ENCODE measurements around the gene ZBTB6.
A peak's percentile ranks its signal among the peaks of the same experiment; 100 is the strongest.

Gene ZBTB6, protein sequence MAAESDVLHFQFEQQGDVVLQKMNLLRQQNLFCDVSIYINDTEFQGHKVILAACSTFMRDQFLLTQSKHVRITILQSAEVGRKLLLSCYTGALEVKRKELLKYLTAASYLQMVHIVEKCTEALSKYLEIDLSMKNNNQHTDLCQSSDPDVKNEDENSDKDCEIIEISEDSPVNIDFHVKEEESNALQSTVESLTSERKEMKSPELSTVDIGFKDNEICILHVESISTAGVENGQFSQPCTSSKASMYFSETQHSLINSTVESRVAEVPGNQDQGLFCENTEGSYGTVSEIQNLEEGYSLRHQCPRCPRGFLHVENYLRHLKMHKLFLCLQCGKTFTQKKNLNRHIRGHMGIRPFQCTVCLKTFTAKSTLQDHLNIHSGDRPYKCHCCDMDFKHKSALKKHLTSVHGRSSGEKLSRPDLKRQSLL

DNA sequence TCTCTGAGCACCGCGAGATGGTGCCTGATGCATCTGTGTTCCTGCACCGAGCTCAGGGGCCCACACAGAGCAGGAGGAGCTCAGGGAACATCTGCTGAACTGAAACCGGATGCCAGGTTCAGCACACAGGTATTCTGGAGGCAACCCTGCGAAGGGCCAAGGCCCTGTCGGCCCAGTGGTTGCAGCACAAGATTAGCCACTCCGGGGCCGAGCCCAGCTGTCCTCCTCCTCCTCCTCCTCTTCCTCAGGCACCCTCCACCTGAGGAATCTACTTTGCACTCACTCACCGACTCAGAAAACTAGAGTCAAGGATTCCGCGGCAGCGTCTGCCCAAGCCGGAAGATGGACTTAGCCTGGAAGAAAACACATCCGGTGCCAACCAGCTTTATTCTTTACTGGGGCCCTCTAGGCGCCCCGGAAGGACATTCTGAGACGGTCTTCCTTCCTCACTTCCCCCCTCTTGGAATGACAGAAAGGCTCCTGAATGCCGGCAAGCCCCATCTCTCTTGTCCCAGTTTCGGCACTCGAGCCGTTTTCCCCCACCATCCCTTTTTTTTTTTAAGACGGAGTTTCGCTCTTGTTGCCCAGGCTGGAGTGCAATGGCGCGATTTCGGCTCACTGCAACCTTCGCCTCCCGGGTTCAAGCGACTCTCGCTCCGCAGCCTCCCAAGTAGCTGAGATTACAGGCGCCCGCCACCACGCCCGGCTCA lies at the start of gene ZBTB6:
Gene ZBTB6, minus strand, starts transcription at position 360 of the 710 bp plus-strand sequence. CDS start 1,251 bp downstream, outside the sequence.
- peak; percentile 83 for DNase-seq

DNA sequence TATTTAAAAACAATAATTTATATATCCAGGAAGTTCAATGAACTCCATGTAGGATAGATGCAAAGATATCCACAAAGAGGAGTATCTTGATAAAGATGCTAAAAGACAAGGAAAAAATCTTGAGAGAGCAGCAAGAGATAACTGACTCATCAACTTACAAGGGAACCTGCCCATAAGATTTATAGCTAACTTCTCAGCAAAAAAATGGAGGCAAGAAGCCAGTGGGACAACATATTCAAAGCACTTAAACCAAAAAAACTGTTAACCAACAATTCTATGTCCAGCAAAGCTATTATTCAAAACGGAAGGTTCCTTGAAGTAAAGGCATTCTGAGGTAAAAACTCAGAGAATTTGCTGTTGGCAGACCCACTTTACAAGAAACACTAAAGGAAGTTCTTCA lies 48.0 kb upstream of the ZBTB6 start:
- DNase-seq = no peak

DNA sequence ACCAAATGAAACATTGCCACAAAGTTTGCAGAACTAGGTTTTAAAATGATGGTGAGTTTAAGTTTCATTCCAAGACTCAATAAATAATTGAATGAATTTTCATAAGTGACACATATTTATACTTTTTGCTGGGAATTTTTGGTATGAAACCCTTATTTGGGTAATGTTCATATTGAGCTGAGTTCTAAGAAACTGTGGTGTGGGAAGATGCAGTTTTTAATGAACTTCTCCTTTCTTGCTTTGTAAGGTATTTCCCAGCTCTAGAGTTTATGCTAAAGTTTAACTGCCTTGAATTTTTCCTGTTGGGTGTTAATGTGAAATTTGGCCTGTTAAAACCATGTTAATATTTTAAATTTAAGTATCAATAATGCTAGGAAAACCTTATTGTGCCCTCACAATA lies 42.8 kb upstream of the ZBTB6 start:
- DNase-seq = no peak

DNA sequence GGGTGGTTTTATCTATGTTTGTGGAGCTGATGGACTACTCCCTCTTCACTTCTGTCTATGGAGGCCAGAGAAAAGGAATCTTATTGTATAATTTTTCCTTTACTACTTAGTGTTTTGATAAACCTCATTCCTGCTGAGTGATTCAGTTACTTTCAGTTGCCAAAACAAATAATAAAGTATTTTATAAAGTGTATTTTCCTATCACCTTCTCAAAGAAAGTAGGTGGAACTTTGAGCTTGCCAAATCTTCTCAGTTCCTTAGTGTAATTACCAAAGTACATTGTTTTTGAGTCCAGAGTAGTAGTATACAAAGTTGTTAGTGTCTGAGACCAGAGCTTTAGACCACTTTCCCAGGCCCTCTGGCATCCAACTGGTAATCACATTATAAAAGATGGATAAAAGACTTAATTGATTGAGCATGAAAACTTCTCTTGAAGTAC lies 41.1 kb upstream of the ZBTB6 start:
- DNase-seq = no peak

DNA sequence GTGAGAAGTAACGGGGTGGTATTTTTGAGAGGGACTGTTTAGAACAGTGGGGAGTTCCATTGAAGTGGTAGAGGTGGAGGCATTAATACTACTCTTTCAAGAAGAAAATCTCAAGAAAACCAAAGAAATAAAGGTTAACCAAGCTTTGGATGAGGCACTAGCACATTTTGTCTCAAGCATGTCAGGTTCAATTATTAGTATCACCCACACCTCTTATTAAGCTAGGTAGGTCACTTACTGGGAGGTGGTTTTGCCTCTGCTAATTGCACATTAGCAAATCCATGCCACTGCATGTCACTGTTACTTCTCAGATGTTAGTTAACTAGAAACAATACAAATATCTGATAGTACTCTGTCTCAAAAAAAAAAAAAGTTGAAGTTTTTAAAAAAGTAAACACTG lies 37.9 kb upstream of the ZBTB6 start:
- DNase-seq = no peak

DNA sequence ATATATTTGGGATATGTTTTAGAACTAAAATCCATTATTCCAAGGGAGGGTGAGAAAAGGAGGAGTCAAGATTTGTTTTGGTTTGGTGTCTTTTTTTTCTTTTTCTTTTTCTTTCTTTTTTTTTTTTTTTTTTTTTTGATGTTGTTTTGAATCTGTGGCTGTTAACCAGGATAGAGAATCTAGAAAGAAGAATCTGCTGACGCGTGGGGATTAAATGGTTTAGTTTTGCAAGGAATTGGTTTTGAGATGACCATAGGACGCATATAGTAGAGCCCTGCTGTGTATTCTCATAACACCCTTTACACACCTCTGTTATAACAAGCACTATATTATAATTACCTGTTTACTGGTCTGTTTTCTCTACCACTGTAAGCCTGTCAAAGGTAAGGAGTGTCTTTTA lies 37.1 kb upstream of the ZBTB6 start:
- DNase-seq = no peak

DNA sequence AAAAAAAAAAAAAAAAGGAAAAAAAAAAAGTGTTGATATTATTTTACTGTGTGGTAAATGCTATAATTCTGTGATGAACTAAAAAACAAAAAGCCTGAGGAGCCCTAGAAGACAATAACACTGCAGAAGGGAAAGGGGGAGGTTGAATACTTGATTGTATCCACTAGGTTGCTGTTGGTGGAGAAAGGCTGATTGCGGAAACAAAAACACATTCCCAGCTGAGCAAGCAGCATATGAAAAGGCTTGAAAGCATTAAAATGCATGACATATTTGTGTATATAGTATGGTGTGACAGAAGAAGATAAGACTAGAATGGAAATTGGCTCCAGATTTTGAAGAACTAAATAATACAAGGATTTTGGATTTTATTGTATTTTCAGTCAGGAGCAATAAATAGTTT lies 36.6 kb upstream of the ZBTB6 start:
- DNase-seq = no peak

DNA sequence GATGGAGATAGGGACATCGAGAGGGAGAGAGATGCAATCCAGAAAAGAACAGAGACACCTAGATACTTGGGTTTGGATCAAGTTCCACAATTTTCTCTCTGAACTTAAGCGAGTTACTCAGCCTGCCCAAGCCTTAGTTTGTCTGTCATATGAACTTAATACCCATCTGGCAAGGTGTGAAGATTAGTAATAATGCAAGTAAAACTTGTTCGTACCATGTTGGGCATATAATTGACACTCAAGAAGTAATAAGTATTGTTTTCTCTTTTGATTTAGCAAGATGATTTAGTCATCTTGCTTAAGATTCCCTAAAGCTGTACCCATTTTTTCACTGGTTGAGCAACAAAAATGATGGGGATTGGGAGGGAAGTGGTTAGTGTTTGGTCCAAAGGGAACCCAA lies 35.2 kb upstream of the ZBTB6 start:
- DNase-seq = no peak

DNA sequence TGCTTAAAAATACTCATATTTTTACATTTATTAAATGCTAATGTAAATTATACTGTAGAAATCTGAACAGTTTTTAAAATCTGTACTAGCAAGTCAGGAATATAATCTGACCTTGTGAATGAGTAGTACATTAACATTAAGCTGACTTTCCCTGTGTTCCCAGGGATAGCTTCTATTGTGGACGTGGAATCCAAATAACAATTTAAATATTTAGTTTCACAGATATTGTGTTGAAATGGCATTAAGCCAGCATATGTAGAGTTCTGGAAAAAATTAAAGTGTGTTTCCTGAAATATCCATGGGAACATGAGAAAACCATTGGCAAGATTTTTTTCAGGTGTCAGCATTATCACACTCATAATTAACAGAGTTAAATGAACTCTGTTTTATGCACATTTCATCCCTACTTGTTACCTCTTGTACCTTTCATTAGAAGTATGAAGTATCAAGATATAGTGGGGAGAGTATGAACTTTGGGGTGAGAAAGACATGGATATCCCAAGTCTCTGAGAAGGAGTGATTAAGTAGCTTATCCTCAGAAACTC lies 33.4 kb upstream of the ZBTB6 start:
- DNase-seq = no peak

DNA sequence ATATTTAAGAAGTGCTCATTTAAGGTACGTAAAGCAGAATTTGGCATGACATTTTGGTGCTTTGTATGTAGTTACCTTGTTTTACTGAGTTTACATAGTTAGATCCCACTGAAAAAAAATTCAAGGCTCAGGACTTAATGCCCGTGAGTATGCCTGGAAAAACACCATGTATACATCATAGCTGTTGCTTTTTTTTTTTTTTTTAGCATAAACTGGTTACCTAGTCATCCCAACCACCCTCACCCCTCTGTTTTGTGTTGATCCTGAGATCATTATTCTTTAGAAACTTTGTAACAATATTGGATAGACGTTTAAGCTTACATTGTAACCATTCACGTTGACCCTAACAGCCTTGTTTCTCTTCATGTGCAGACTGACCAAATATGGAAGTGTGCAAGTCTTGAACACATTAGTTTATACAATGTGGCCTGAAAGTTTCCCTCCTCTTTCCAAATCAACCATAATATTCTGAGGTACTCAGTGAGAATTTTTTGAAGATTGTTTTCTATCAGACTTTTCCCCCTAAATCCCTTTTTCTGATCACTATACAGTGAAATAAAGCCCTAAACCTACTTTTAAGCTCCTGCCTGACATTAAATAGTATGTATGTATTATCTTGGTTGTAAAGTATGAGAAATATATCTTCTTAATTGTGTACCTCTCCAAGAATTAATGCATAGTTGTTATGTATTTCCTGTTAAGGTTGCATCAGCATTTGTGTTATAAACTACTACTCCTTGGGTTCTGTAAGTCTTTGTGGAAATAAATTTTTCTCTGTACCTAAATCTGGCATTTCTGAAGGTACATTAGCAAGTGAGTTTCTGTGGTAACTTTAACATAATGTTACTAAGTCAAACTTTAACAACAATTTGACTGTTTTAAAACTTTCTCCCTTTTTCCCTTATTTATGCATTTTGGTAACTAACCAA lies 32.1 kb upstream of the ZBTB6 start:
- DNase-seq = no peak

DNA sequence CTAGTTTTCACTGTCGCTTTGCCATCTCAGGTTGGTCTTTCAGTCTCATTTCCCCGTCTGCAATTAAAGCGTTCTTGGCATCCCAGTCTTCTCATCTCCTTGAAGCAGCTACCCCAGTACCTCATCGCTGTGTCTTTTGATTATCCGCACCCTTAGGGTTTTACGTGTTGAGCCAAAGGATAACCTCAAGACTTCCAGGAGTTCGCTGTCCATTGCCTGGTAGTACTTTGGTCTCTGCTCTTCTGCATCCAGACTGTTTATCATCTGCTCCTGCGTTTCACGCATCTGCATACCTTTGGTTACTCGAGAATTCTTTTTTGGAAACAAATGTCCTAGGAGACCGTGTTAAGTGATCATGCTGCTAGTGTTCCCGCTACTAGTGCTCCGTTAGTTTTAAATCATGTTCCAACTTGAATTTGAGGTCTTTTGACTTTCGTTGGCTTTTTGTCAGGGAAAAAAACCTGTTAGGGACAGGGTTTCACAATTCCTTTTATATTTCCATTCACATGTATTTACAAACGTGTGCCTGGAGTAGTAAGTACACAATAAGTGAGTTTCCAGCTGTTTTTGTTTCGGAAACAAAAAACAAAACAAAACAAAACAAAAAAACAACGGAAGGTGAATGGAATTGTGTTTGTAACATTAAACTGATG lies 28.6 kb upstream of the ZBTB6 start:
- no peak for DNase-seq

DNA sequence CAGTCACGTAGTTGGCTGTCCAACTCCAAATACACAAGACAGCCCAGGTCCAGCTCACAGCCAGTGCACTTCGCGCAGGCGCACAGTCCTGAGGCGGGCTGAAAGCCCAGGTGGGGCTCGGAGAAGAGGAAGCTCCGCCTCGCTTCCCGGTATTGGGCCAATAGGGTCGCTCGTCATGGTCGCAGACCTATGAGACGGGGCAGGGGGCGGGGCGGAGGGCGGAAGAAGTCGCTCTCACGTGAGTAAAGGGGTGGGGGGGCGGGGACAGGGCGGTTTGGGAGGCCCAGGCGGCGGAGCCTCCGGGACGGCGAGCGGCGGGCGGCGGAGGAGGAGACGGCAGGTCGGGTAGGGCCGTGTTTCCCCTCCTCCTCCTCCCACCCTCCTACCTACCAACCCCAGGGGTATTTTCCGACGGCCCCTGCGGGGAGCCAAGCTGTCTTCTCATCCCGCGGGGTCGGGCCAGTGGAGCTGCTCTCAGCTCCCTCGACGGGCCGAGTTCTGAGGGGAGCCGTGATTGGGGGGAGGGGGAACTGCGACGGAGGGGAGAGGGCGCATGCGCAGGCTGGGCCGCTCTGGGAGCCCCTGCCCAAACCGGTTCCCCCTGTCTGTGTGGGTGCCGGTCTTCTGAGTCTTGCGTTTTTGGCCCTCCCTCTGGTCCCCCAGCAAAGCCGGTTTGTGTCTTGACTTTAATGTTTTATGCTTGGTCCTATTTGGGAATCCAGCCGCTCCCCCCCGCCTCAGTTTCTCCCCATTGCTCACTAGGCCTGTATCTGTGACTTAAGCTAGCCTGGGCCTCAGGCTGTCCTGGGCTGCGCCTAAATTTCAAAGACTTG lies 27.8 kb upstream of the ZBTB6 start, which contains the start of gene RABGAP1:
Gene RABGAP1, plus strand, starts transcription at position 272 of the 833 bp plus-strand sequence. CDS start 16,040 bp downstream, outside the sequence.
- peak; percentile 98 for DNase-seq

DNA sequence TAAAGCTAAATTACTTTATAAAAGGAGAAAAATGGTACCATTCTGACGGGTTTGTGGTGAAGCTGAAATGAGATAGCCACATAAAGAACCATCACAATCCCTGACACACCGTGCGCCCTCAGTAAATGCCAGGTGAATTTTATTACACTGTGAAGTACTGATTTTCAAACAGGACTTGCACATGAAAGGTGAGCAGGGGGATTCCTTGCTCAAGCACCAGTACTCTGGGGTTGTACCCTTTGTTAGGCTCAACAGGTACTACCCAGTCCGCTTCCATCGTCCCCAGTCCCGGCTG lies 27.3 kb upstream of the ZBTB6 start:
- no peak for DNase-seq

DNA sequence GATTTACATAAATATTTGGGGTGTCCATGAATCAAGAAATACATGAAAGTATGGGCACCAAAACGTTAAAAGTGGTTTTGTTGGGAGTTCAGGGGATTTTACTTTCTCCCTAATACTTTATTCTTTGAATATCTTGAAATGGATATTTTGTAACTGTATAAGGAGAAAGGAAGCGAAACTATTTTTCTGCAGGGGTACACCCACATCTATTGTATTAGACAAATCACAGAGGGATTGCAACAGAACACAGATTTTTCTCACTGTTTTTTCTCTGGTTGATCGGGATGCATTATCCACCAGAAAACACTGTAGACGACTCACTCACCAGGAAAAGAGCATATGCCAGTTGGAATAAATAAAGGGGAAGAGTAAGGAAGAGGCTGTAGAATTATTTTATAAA lies 26.5 kb upstream of the ZBTB6 start:
- DNase-seq = no peak

DNA sequence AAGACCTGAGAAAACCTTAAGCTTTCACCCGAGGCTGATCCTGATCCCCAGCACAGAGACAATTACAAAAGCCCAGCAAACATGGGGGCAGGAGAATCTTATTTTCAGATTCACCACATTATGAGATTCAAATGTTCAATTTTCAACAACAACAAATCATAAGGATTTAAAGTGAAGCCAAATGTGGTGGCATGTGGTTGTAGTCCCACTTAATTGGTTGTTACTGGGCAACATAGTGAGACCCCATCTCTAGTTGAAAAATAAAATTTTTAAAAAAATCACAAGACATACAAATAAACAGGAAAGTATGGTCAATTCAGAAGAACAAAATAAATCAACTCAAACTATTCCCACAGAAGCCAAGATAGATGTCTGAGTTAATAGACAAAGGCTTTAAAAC lies 23.8 kb upstream of the ZBTB6 start:
- DNase-seq = no peak

DNA sequence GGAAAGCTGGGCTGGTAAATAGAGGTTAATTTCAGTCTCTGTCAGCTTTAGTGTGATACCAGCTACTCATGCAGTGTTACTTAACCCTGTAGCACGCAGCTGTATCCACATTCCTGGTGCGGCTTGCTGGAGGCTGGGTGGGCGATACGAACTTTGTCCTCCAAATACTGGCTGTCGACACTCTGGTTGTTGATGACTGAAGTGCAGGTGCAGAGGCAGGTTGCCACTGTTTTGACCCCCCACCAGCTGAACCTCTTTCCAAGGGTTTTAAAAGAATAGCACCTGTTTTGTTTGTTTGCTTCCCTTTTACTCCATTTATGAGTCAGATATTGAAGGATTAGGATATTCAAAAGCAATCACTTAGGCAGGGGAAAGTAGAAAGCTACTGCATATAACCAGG lies 23.3 kb upstream of the ZBTB6 start:
- no peak for DNase-seq

DNA sequence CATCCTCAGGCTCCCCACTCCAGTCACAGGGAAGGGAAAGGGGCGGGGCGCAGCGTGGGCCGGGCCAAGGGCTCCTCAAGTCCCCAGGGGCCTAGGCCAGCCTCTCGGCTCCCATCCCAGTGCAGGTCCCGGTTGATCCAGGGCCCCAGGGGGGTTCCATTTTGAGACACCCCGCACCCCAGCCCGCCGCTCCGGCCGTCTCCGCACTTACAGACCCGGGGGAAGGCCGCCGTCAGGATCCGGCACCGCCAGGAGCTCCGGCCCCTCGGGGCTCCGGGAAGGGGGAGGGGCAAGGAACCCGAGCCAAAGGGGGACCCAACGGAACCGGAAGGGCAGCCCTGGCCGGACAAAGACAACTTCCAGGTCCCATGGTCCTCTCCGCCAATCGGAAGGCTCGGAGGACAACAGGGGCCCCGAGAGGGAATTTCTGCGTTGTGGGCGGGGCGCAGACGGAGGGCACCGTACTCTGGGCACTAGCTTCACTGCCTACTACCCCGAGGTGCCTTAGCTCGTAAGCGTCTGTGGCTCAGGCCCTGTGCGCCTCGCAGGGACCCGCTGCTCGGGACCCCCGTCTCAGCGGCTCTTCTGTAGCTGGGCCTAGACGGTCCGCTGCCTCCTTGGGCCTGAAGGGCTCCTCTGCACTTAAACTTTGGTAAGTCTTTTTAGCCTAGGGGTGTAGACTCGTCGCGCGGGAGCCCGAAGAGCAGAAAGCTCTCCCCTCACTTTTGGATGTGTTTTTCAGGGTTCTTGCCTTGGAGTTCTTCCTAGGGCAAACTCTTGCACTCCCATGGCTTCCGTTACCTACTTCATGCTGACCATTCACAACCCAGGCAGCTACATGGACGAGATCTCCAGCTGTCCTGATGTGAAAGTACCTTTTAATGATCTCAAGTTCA lies 18.4 kb upstream of the ZBTB6 start, which contains the start of gene ZBTB26:
Gene ZBTB26, minus strand, starts transcription at position 287 of the 896 bp plus-strand sequence. CDS start 11,578 bp downstream, outside the sequence.
- DNase-seq = peak; percentile 93

DNA sequence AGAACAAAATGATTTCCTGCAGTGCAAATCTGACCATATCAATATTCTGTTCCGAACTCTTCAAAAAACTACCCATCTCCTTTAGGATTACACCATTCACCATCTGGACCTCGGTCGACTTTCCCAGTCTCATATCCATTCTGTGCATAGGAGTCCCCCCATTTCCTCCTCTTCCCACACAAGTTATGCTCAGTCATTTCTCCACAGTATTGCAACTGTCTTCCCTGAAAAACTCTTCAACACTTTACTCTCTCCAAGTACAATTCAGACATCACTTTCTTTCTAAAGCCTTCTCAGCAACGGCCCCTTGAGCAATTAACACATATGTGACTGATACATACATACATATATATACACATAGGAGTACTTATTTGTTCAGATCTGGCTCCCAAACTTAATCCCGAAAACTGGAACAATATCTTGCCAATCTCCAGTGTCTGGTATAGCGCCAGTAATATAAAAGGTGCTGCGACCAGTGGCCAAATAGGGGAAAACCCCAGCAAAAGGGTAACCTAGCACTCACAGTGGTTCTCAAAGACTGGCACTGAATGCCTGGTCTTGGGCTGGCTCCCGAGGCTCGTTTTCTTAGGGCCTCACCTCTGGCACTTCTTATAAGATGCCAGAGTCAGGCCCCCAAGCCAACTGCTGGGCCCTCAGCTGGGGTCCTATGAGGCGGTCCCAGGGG lies 17.6 kb upstream of the ZBTB6 start:
- DNase-seq = no peak

DNA sequence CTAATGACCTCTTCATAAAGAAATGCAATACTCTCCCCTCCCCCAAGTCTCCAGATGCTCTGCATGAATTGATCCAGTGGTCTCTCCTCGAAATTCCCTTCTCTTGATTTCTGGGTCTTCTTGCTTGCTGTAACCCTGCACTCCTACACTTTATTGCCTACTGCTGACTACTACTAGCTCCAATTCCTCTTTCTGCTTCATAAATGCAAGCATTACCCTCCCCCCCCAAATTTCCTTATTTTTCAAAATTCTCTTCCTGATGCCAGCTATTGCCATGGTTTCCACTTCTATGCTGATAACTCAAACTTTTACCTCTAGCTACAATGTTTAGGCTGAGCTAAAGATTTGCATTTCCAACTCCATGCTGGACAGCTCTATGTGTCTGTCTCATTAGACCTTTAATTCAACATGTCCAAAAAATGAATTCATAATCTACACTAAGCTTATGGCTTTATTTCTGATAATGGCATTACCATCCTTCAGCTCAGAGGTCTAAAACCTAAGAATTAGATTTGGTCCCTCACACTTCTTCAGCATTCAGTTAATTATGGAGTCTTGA lies 16.8 kb upstream of the ZBTB6 start:
- no peak for DNase-seq

All from right forelimb (tissue), 1 donor.